GM18870 (cell line): ENCODE measurements around the gene CREBBP.

Experiments used
- ATAC-seq: cut with Tn5 transposase; IDR thresholded peaks from one replicate; pipeline ENCODE4 v1.9.1; 2021; ENCODE audit warnings: moderate library complexity; ENCODE audit not compliant: unreplicated experiment

Gene CREBBP

GRCh38 chr16:3687021-3687420 lies 193.5 kb downstream of the CREBBP start:
- no peak for ATAC-seq

DNA sequence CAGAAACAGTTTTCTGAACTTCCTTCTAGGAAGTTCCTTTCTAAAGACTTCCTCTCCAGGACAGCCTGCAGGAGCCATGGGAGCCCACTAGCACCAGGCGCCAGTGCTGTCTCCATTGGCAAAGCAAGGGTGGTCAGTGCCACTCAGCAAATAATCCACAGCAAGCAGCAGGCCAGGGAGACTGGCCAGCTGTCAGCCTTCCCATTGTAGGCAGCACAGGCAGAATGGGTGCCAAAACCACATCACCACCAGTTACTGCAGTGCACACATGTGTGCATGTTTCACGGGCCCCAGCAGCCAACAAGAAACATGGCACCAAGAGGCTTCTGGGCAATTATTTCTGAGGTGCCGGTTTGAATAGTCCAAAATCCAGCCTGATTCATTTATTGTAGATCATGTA lies 199.3 kb downstream of the CREBBP start:
- no peak for ATAC-seq

DNA sequence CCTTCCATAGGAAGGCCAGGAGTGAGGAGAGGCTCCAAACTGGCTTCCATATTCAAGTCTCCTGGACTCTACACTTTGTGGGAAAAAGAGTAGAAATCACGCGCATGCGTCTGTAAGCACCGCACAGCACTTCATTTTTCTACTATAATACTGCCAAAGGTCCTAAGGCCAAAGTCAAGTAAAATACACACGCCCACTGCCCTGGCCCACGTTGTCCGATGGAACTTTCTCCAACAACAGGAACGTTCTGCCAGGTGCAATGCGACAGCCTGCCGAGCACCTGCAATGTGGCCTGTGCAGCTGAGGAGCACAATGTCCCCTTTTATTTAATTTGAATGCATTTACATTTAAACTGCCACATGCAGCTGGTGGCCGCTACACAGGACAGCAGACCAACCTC lies 202.5 kb downstream of the CREBBP start:
- ATAC-seq = no peak

GRCh38 chr16:3675601-3676130 lies 204.8 kb downstream of the CREBBP start:
- ATAC-seq = no peak
